CD4-positive, alpha-beta T cell treated with Interleukin-17A for 4 hours (primary cell): ENCODE results near the gene ZNF211.

ENCODE experiments used
- DNase-seq: peaks from one replicate; pipeline ENCODE4 v3.0.0-alpha.2; 2020; ENCODE audit warnings: mixed read lengths

Gene ZNF211

DNA sequence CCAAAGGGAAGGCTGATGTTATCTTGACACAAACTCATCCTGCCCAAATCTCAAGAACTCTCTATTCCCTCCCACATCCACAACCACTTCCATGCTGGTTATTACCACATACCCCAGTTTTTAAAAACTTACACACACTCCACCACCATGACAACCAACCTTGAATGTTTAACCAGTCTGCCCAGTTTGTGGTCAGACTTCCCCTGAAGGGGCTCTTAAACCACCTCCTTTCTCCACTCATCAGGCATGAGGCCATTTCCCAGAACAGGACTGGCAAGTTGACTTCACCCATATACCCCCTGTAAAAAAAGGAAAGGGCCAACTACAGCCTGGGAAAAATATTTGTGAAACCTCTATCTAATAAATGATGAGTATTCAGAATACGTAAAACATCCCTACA, 23.4 kb downstream of the ZNF211 start:
- DNase-seq = no peak

GRCh38 chr19:57664269-57665127, 31.5 kb downstream of the ZNF211 start:
- no peak for DNase-seq

GRCh38 chr19:57665261-57665806, 32.4 kb downstream of the ZNF211 start:
- no peak for DNase-seq

GRCh38 chr19:57667228-57667627, 34.3 kb downstream of the ZNF211 start:
- DNase-seq = no peak

DNA sequence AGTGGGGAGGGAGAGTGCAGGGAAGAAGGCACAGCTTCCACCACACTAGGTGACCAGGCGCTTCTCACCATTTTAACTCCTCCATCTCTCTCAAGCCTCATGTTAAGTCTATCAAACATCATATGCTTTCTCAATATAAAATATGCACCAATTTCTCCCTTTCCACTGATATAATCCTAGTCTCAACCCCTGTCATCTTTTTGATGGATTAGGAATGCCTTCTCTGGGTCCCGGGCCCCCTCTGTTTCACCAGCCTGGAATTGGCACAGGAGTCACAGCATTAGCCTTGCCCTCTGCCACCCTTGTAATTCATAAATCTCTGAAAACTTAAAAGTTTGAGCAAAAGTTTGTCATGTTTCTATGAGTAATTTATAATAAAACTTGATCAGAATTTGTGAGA, 35.7 kb downstream of the ZNF211 start, which contains the start of gene ZSCAN4:
TSS of gene ZSCAN4 (plus strand) at position 301 of the 400 bp plus-strand sequence. CDS start 7,211 bp downstream, outside the sequence.
- DNase-seq = no peak

DNA sequence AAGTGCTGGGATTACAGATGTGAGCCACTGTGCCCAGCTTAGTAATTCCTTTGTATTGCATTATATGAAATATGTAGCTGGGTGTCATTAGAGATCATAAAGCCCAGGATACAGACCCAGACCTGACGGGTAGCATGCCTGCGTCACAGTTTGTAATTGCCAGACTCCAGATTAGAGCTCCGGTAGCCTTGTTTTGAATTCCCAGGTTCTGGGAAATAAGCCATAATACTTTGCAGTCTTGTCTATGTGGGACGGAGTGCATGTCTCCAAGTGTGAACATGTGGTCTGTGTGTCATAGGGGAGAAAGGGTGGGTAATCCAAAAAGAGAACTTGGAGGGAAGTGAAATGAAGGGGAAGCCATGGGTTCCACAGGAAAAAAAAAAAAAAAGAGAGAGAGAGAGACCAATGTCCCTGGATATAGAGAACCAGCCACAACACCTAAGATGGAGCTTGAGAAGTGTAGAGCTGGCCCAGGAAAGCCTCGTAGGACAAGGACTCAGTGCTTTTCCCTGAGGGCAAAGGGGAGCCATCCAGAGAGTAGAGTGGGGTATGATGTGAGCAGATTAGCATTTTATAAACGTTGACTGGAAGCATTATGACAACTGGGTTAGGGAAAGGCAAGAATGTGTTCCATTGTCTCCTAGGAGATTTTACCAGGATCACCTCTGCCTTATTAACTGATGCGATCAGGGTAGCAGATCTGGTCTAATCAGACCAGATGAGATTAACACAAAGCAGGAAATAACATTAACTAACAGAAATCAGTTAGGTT, 38.3 kb downstream of the ZNF211 start:
- no peak for DNase-seq

- no peak for DNase-seq
Observed at GRCh38 chr19:57672466-57672865, 39.5 kb downstream of the ZNF211 start.

DNA sequence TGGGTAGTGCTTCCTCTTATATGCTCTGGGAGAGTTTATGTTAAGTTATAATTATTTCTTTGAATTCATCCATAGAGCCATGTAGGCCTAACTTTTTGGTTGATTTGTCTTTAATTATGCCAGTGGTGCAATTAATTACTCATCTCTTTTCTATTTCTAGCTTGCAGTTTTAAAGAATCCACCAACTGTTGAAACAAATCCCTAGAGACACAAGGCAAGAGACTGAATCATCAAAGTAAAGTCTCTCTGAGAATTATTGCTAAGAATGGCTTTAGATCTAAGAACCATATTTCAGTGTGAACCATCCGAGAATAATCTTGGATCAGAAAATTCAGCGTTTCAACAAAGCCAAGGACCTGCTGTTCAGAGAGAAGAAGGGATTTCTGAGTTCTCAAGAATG, 42.9 kb downstream of the ZNF211 start:
- no peak for DNase-seq

DNA sequence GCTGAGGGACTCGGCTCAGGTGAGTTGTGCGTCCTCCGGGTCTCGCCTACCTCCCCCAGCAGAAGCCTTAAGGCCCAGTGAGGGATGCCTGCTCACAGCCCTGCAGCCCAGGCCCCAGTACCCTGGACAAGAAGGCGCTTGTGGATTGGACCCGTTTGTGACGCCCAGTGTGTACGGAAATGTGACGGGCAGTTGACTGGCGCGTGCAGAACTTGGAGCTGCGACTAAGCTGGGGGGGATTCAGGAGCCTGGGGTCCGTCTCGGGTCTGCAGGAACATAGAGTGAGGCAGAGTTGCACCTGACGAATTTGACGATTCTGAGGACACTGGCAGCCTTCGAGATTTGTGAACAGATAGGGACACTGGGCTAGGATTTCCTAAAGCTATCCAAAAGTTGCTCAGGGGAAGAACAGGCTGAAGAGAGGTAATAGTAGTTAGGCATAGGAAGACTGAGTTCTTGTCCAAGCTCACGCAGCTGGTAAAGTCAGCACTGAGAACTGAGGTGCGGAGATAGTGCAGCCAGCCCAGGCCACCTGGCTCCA, 49.3 kb downstream of the ZNF211 start:
- no peak for DNase-seq

DNA sequence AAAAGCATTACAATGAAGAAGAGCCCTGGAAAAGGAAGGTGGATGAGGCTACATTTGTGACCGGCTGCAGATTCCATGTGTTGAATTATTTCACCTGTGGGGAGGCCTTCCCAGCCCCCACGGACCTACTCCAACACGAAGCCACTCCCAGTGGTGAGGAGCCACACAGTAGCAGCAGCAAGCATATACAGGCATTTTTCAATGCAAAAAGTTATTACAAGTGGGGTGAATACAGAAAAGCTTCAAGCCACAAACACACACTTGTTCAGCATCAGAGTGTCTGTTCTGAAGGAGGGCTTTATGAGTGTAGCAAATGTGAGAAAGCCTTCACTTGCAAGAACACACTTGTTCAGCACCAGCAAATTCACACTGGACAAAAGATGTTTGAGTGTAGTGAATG, 53.8 kb downstream of the ZNF211 start:
- DNase-seq = no peak

- DNase-seq = no peak
Observed at GRCh38 chr19:57687363-57688010, 54.5 kb downstream of the ZNF211 start.

- DNase-seq = no peak
Observed at GRCh38 chr19:57688011-57688763, 55.2 kb downstream of the ZNF211 start.

GRCh38 chr19:57689750-57690149, 56.8 kb downstream of the ZNF211 start:
- DNase-seq = no peak
